ELR (cell line): Measurements from ENCODE around the gene PCDHA6.
"Not testable (repeated sequence)": the region's sequence is repeated elsewhere in the genome, so short reads cannot be mapped to it uniquely, and the experiment has no call there.

Source experiments
- DNase-seq: peaks from one replicate; pipeline ENCODE4 v3.0.0-alpha.2; 2015; ENCODE audit warnings: low read depth

Gene PCDHA6

GRCh38 chr5:140822281-140822629 lies 5.5 kb upstream of the PCDHA6 start:
- no peak for DNase-seq

- DNase-seq, result not testable (repeated sequence)
Measured at GRCh38 chr5:140822969-140823368, 4.8 kb upstream of the PCDHA6 start.

GRCh38 chr5:140823475-140823874 lies 4.3 kb upstream of the PCDHA6 start:
- DNase-seq, result no peak

- DNase-seq, result no peak
Measured at GRCh38 chr5:140828362-140828737, 590 bp downstream of the PCDHA6 start.

- not testable (repeated sequence) for DNase-seq
Measured at GRCh38 chr5:140829511-140830501, 2.0 kb downstream of the PCDHA6 start.

GRCh38 chr5:140833993-140834392 lies 6.2 kb downstream of the PCDHA6 start, which contains the start of gene PCDHA7:
TSS of gene PCDHA7 (plus strand) at chr5:140834269. CDS start at chr5:140834384, 115 bp downstream.
- DNase-seq, result peak; percentile 16

GRCh38 chr5:140834439-140835008 lies 6.8 kb downstream of the PCDHA6 start:
- not testable (repeated sequence) for DNase-seq

- no peak for DNase-seq
Measured at GRCh38 chr5:140835622-140836510, 8.1 kb downstream of the PCDHA6 start.

GRCh38 chr5:140840978-140841962 lies 13.5 kb downstream of the PCDHA6 start, which contains the start of gene PCDHA8:
TSS of gene PCDHA8 (plus strand) at chr5:140841187. CDS start at chr5:140841322, 135 bp downstream.
- DNase-seq, result peak; percentile 19

- no peak for DNase-seq
Measured at GRCh38 chr5:140842798-140843733, 15.3 kb downstream of the PCDHA6 start.

GRCh38 chr5:140848139-140849102 lies 20.7 kb downstream of the PCDHA6 start, which contains the start of gene PCDHA9:
TSS of gene PCDHA9 (plus strand) at chr5:140848382. CDS start at chr5:140848496, 114 bp downstream.
- DNase-seq, result not testable (repeated sequence)

- DNase-seq, result not testable (repeated sequence)
Measured at GRCh38 chr5:140849831-140850634, 22.3 kb downstream of the PCDHA6 start.

- no peak for DNase-seq
Measured at GRCh38 chr5:140855772-140856674, 28.3 kb downstream of the PCDHA6 start, which contains the start of gene PCDHA10. TSS of gene PCDHA10 (plus strand) at chr5:140855897. CDS start at chr5:140856049, 152 bp downstream.

- no peak for DNase-seq
Measured at GRCh38 chr5:140857177-140857986, 29.6 kb downstream of the PCDHA6 start.

GRCh38 chr5:140857987-140858240 lies 30.2 kb downstream of the PCDHA6 start:
- DNase-seq, result no peak
